K562 (cell line): ENCODE measurements around the gene NEMF. TPM values are rescaled to one million over a fixed set of nuclear protein-coding genes. Genes with fewer than 3 reads are reported as not detected.

ENCODE experiments used
- ARNT ChIP-seq, 2 experiments: fragments of 450-650 bp; IDR thresholded peaks; 2 replicates each; pipeline ENCODE4 v1.6.1; 2016; ENCODE audit warnings: mild to moderate bottlenecking in 1 of 2
- BRF1 ChIP-seq: IDR thresholded peaks from 3 replicates; pipeline ENCODE4 v1.6.1; 2011; ENCODE audit warnings: borderline replicate concordance, mild to moderate bottlenecking; ENCODE audit not compliant: insufficient read length; ENCODE audit errors: extremely low read depth
- CREBBP ChIP-seq: IDR thresholded peaks from one replicate; pipeline ENCODE4 v1.6.1; 2012; ENCODE audit warnings: low read depth, mild to moderate bottlenecking, control low read depth, inconsistent platforms, low read length
- E2F4 ChIP-seq: sonication (generic); formaldehyde crosslinking; IDR thresholded peaks from 2 replicates; pipeline ENCODE4 v1.8.0; 2022; ENCODE audit warnings: mild to moderate bottlenecking, low read depth, missing genetic modification reagents
- ETS2 ChIP-seq: IDR thresholded peaks from 2 replicates; pipeline ENCODE4 v1.6.1; 2016; ENCODE audit warnings: borderline replicate concordance, missing genetic modification characterization, mild to moderate bottlenecking, moderate library complexity, missing compliant biosample characterization; ENCODE audit not compliant: poor library complexity, severe bottlenecking
- HNRNPLL ChIP-seq: fragments of 200-400 bp; formaldehyde crosslinking; IDR thresholded peaks from 2 replicates; pipeline ENCODE4 v1.6.1; 2017; ENCODE audit warnings: low read length, low read depth, mild to moderate bottlenecking; ENCODE audit not compliant: poor library complexity, severe bottlenecking
- KAT8 ChIP-seq: fragments of 450-650 bp; IDR thresholded peaks from 2 replicates; pipeline ENCODE4 v1.6.1; 2016; ENCODE audit warnings: low read depth, mild to moderate bottlenecking
- MEIS2 ChIP-seq: fragments of 450-650 bp; IDR thresholded peaks from 2 replicates; pipeline ENCODE4 v1.6.1; 2014; ENCODE audit warnings: mild to moderate bottlenecking; ENCODE audit not compliant: partially characterized antibody
- RNF2 ChIP-seq: sonication (generic); IDR thresholded peaks from 2 replicates; pipeline ENCODE4 v1.6.1; 2016
- SMAD4 ChIP-seq: fragments of 250-450 bp; sonication (Bioruptor Pico); conservative IDR thresholded peaks from 2 replicates; pipeline ENCODE4 v1.8.0; 2021; ENCODE audit warnings: inconsistent platforms, mild to moderate bottlenecking, moderate library complexity
- SREBF1 ChIP-seq: fragments of 150-350 bp; IDR thresholded peaks from 2 replicates; pipeline ENCODE4 v1.6.1; 2014; ENCODE audit warnings: antibody characterized with exemption, low read depth, low read length, borderline replicate concordance
- TAL1 ChIP-seq: fragments of 450-650 bp; IDR thresholded peaks from 2 replicates; pipeline ENCODE4 v1.6.1; 2016; ENCODE audit warnings: mild to moderate bottlenecking
- YY1 ChIP-seq, 3 experiments: IDR thresholded peaks; 2 replicates each; pipeline ENCODE4 v1.6.1; 2011; ENCODE audit warnings: low read length in 2 of 3, mild to moderate bottlenecking in 2 of 3, moderate library complexity in 2 of 3, borderline replicate concordance in 1 of 3, control low read depth in 1 of 3, low read depth in 1 of 3; ENCODE audit not compliant: insufficient read depth in 3 of 3, insufficient replicate concordance in 2 of 3, control insufficient read depth in 1 of 3, insufficient read length in 1 of 3; ENCODE audit errors: extremely low read depth in 1 of 3
- ZNF121 ChIP-seq: sonication (generic); formaldehyde crosslinking; conservative IDR thresholded peaks from 2 replicates; pipeline ENCODE4 v1.8.0; 2022; ENCODE audit warnings: missing genetic modification reagents
- ZNF398 ChIP-seq: fragments of 250-450 bp; sonication (Bioruptor Pico); IDR thresholded peaks from 2 replicates; pipeline ENCODE4 v1.8.0; 2021; ENCODE audit warnings: moderate library complexity, mild to moderate bottlenecking, inconsistent platforms
- polyA plus RNA-seq, 8 experiments: library from polyadenylated mRNA; depleted of rRNA in 4 of 8; stranded (reverse) in 5 of 8; unstranded in 3 of 8; fragments of >200 nt; fragmentation: Nextera tagmentation in 2 of 8; fragmentation: Illumina TruSeq in 1 of 8; extraction: Ambion mirVana in 2 of 8; extraction: Trizol in 1 of 8; gene quantifications; 2 replicates each; pipeline versions ENCODE4 v1.2.1 to v1.2.3, GENCODE V29; 2011 to 2014; ENCODE audit warnings: inconsistent platforms in 1 of 8, missing spikeins in 1 of 8
- total RNA-seq, 7 experiments: library from RNA; depleted of rRNA in 6 of 7; stranded (reverse); fragments of >200 nt in 6 of 7; fragmentation: Illumina TruSeq in 2 of 7; extraction: Trizol in 2 of 7; gene quantifications; 2 replicates each; pipeline versions ENCODE4 v1.2.1 to v1.2.3, GENCODE V29; 2011 to 2021; ENCODE audit warnings: low replicate concordance in 1 of 7
- TF ChIP-seq, protein P1 (sequence below): fragments of 450-650 bp; IDR thresholded peaks from 2 replicates; pipeline ENCODE4 v1.7.1; 2018; ENCODE audit warnings: mild to moderate bottlenecking, low read depth; ENCODE audit not compliant: partially characterized antibody
- TF ChIP-seq, protein P2 (sequence below): fragments of 250-450 bp; sonication (Bioruptor Pico); IDR thresholded peaks from 2 replicates; pipeline ENCODE4 v1.5.0; 2020; ENCODE audit warnings: mild to moderate bottlenecking
- TF ChIP-seq, protein P3 (sequence below): sonication (generic); formaldehyde crosslinking; IDR thresholded peaks from 2 replicates; pipeline ENCODE4 v1.8.1; 2023; ENCODE audit warnings: mild to moderate bottlenecking, missing genetic modification reagents

NEMF gene
- total and polyA plus RNA-seq, 9 of the 15 experiments (the other 6 are each of a cell fraction or from before 2014, with no cell fraction given), result 38.8 to 94.4 (median 61.0) TPM

DNA sequence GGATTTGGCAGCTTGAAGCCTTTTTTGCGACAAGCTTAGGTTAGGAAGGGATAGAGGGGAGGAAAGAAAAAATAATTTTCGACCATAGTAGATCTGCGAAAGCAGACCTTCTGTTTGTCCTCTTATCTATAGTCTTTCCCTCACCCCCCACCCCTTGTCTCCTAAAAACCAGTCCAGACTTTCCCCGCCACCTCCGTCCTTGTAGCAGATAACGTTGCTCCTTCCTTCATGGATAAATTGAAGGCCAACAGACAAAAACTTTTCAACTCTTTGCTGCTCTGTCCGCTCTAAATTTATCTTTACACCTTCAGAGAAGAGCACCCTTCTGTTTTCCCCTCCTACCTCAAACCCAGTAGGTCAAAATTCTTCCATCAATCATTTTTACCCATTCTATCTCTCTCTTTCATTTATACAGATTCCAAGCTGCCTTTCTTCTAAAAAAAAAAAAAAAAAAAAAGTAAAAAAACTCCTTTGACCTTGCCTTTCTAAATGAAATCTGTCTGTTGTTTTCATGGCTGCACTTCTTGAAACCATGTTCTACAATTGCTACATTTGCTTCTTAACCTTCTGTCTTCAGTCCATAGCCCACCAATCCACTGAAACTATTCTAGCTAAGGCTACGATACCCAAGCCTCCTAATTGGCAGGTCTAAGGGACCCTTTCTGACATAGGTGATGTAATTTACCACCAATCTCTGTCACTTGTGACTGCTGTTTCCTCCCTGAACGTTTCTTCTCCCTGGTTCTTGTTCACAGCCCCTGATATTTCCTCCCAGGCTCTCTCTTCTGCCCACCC is 11.1 kb upstream of the NEMF start (continued):
- no peak for TF ChIP-seq YY1 (IDR thresholded peaks at IDR 0.05; ENCODE audit: borderline replicate concordance in 1 of 3, control insufficient read depth in 1 of 3, extremely low read depth in 1 of 3, insufficient read depth in 3 of 3, insufficient read length in 1 of 3, insufficient replicate concordance in 2 of 3, low read depth in 1 of 3, low read length in 2 of 3)
- TF ChIP-seq RNF2, result no peak
- peak; percentile 64; the same call in 1 of the 2 replicates for TF ChIP-seq TAL1
- TF ChIP-seq ARNT (IDR thresholded peaks at IDR 0.05), result peak in 1 of 2 experiments; percentile 14; a peak in 1 of 4 replicates
- peak; percentile 34 for TF ChIP-seq MEIS2
- TF ChIP-seq CREBBP, result no peak
- no peak for TF ChIP-seq E2F4 (CRISPR knock-in tag)
- TF ChIP-seq ETS2 (tag), result no peak
- TF ChIP-seq ZNF121 (CRISPR knock-in tag), result no peak
- TF ChIP-seq SREBF1, result no peak
- TF ChIP-seq HNRNPLL, result no peak
- TF ChIP-seq, protein P1, sequence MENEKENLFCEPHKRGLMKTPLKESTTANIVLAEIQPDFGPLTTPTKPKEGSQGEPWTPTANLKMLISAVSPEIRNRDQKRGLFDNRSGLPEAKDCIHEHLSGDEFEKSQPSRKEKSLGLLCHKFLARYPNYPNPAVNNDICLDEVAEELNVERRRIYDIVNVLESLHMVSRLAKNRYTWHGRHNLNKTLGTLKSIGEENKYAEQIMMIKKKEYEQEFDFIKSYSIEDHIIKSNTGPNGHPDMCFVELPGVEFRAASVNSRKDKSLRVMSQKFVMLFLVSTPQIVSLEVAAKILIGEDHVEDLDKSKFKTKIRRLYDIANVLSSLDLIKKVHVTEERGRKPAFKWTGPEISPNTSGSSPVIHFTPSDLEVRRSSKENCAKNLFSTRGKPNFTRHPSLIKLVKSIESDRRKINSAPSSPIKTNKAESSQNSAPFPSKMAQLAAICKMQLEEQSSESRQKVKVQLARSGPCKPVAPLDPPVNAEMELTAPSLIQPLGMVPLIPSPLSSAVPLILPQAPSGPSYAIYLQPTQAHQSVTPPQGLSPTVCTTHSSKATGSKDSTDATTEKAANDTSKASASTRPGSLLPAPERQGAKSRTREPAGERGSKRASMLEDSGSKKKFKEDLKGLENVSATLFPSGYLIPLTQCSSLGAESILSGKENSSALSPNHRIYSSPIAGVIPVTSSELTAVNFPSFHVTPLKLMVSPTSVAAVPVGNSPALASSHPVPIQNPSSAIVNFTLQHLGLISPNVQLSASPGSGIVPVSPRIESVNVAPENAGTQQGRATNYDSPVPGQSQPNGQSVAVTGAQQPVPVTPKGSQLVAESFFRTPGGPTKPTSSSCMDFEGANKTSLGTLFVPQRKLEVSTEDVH, result peak; percentile 33
- TF ChIP-seq, protein P2, sequence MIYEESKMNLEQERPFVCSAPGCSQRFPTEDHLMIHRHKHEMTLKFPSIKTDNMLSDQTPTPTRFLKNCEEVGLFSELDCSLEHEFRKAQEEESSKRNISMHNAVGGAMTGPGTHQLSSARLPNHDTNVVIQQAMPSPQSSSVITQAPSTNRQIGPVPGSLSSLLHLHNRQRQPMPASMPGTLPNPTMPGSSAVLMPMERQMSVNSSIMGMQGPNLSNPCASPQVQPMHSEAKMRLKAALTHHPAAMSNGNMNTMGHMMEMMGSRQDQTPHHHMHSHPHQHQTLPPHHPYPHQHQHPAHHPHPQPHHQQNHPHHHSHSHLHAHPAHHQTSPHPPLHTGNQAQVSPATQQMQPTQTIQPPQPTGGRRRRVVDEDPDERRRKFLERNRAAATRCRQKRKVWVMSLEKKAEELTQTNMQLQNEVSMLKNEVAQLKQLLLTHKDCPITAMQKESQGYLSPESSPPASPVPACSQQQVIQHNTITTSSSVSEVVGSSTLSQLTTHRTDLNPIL (CRISPR knock-in tag), result no peak
- no peak for TF ChIP-seq BRF1
- TF ChIP-seq, protein P3, sequence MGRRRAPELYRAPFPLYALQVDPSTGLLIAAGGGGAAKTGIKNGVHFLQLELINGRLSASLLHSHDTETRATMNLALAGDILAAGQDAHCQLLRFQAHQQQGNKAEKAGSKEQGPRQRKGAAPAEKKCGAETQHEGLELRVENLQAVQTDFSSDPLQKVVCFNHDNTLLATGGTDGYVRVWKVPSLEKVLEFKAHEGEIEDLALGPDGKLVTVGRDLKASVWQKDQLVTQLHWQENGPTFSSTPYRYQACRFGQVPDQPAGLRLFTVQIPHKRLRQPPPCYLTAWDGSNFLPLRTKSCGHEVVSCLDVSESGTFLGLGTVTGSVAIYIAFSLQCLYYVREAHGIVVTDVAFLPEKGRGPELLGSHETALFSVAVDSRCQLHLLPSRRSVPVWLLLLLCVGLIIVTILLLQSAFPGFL (CRISPR knock-in tag), result no peak
- no peak for TF ChIP-seq KAT8
- TF ChIP-seq ZNF398, result no peak
- 0 out of 2 replicates have a peak, but pooled peaks have one; percentile 10 for TF ChIP-seq SMAD4 (CRISPR knock-in tag)
